Peyer's patch (tissue), 4 donors: ENCODE data around the gene YAP1. TPM values are rescaled to one million over a fixed set of nuclear protein-coding genes. Genes with fewer than 3 reads are reported as not detected.

Experiments used
- DNase-seq, 3 donors: peaks; one replicate each; pipeline ENCODE4 v3.0.0-alpha.2; 2017 to 2019
- H3K27ac ChIP-seq, 4 donors: fragments of 200-600 bp; sonication (generic); one replicate each; pipeline ENCODE4 v1.5.1; 2016 to 2019
- H3K27me3 ChIP-seq, 2 donors: fragments of 200-600 bp; sonication (generic); one replicate each; pipeline ENCODE4 v1.5.1; 2019
- H3K36me3 ChIP-seq, 3 donors: fragments of 200-600 bp; sonication (generic); one replicate each; pipeline ENCODE4 v1.5.1; 2016 to 2019
- H3K4me1 ChIP-seq, 4 donors: fragments of 200-600 bp; sonication (generic); one replicate each; pipeline ENCODE4 v1.5.1; 2016 to 2019
- H3K4me3 ChIP-seq, 4 donors: fragments of 200-600 bp; sonication (generic); 1 replicate in 3 of 4; 2 replicates in 1 of 4; pipeline ENCODE4 v1.5.1; 2016 to 2019; ENCODE audit warnings: mild to moderate bottlenecking in 1 of 4
- H3K9me3 ChIP-seq, 4 donors: fragments of 200-600 bp; sonication (generic); one replicate each; pipeline ENCODE4 v1.5.1; 2016 to 2019; ENCODE audit warnings: mild to moderate bottlenecking in 1 of 4
- CTCF ChIP-seq, 6 experiments: fragments of 450-650 bp in 4 of 6; fragments of 200-600 bp in 2 of 6; sonication (generic) in 1 of 6; IDR thresholded peaks; one replicate each; pipeline ENCODE4 v1.5.1; 2017 to 2019; ENCODE audit warnings: antibody characterized with exemption in 6 of 6, mild to moderate bottlenecking in 3 of 6, moderate library complexity in 1 of 6
- POLR2A ChIP-seq, 2 donors: fragments of 450-650 bp; IDR thresholded peaks; one replicate each; pipeline ENCODE4 v1.5.1; 2017; ENCODE audit warnings: antibody characterized with exemption in 2 of 2, mild to moderate bottlenecking in 2 of 2, moderate library complexity in 2 of 2
- total RNA-seq, 4 donors: library from RNA; depleted of rRNA; stranded (reverse); fragments of >200 nt; gene quantifications; one replicate each; pipeline ENCODE4 v1.1.0, GENCODE V29; 2016

The YAP1 gene
- total RNA-seq, 4 donors from 2014 or later, result 99.8 to 163 (median 133) TPM

GRCh38 chr11:102216433-102217075 lies 106.3 kb downstream of the YAP1 start:
- no peaks in the 10 kb centered on the region for H3K27me3 ChIP-seq
- no peak overlapping the region for H3K27ac ChIP-seq
- H3K36me3 ChIP-seq, result peaks cover 0 to 25% (median 0%) of the 10 kb centered on the region in 3 donors
- no peak for DNase-seq
- no peak for TF ChIP-seq POLR2A (IDR thresholded peaks at IDR 0.05)
- no peak for TF ChIP-seq CTCF (IDR thresholded peaks at IDR 0.05)
- H3K4me3 ChIP-seq, result no peak overlapping the region
- H3K4me1 ChIP-seq, result no peaks in the 10 kb centered on the region
- no peaks in the 10 kb centered on the region for H3K9me3 ChIP-seq

- H3K4me1 ChIP-seq, result no peaks in the 10 kb centered on the region
- peaks cover 0 to 30% (median 0%) of the 10 kb centered on the region in 3 donors for H3K36me3 ChIP-seq
- no peak overlapping the region for H3K27ac ChIP-seq
- no peak overlapping the region for H3K4me3 ChIP-seq
- no peaks in the 10 kb centered on the region for H3K9me3 ChIP-seq
- no peaks in the 10 kb centered on the region for H3K27me3 ChIP-seq
- no peak for TF ChIP-seq CTCF (IDR thresholded peaks at IDR 0.05)
- no peak for TF ChIP-seq POLR2A (IDR thresholded peaks at IDR 0.05)
- DNase-seq, result no peak
These were observed 110.7 kb downstream of the YAP1 start for GRCh38 chr11:102220728-102221467.

- Histone ChIP-seq H3K4me3 (no peak overlapping the region), H3K36me3 (peaks cover 0 to 35% (median 0%) of the 10 kb centered on the region in 3 donors), H3K9me3 (no peaks in the 10 kb centered on the region), H3K27me3 (no peaks in the 10 kb centered on the region), H3K27ac (no peak overlapping the region), H3K4me1 (no peaks in the 10 kb centered on the region)
- TF ChIP-seq POLR2A (IDR thresholded peaks at IDR 0.05) (no peak), CTCF (IDR thresholded peaks at IDR 0.05) (no peak)
- no peak for DNase-seq
These were observed 113.6 kb downstream of the YAP1 start for GRCh38 chr11:102223859-102224258.

- Histone ChIP-seq H3K4me1 (no peaks in the 10 kb centered on the region), H3K36me3 (peaks cover 0 to 41% (median 0%) of the 10 kb centered on the region in 3 donors), H3K27ac (no peak overlapping the region), H3K9me3 (no peaks in the 10 kb centered on the region), H3K27me3 (no peaks in the 10 kb centered on the region), H3K4me3 (no peak overlapping the region)
- DNase-seq, result no peak
- TF ChIP-seq CTCF (IDR thresholded peaks at IDR 0.05) (no peak), POLR2A (IDR thresholded peaks at IDR 0.05) (no peak)
These were observed 115.7 kb downstream of the YAP1 start for GRCh38 chr11:102225689-102226568.

- Histone ChIP-seq H3K4me3 (no peak overlapping the region), H3K9me3 (no peaks in the 10 kb centered on the region), H3K27ac (no peak overlapping the region), H3K27me3 (no peaks in the 10 kb centered on the region), H3K4me1 (no peaks in the 10 kb centered on the region), H3K36me3 (peaks cover 0 to 41% (median 0%) of the 10 kb centered on the region in 3 donors)
- TF ChIP-seq CTCF (IDR thresholded peaks at IDR 0.05), result no peak
- TF ChIP-seq POLR2A (IDR thresholded peaks at IDR 0.05), result no peak
- DNase-seq, result no peak
These were observed 116.6 kb downstream of the YAP1 start for GRCh38 chr11:102226702-102227490.
